ENCODE measurements around the gene ZNF491.
"Not testable (repeated sequence)": the region's sequence is repeated elsewhere in the genome, so short reads cannot be mapped to it uniquely, and the experiment has no call there.

ZNF491 gene

DNA sequence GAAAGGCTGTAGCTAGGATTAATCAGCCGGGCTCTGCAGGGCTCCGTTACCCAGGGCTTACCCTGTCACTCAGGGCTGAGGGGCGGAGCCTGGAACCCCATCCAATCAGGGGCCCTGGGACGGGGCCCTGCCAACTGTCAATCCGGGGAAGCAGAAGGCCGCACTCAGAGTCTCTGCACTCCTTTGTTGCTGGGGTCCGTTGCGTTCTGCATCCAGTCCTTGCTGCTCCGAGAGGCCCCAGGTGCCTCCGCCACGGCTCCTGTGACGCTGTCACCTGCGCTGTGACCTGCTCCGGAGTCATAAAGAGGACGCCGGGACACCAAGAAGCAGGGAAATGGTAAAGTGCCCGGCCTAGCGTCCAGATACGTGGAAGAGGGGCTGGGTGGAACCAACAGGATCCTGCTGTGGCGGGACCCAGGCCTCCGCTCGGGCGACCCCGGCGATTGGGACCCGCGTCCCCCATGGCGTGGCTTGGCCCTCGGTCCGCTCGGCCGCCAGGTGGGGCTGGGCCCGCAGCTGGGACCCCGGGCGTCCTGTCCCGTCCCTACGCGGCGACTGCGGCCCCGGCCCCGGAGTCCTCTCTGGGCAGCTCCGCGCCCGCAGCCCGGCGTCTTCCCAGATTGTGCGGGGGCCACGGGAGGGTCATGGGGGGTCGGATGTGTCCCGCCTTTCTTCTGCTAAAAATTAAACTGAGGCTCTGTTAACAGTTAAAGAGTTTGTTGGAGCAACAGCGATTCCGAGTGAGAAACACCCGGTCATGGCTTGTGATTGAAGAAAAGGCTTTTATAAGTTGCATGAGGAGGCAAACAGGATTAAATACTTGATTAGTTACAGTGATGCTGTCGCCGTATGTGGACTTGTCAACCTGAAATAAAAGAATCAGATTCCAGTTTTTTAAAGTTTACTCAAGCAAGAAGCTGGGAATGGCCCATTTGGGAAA, at the start of gene ZNF491:
ZNF491 (plus strand) TSS at position 133 of the 940 bp plus-strand sequence. CDS start 7,431 bp downstream, outside the sequence.
- peak; percentile 70 for DNase-seq

DNA sequence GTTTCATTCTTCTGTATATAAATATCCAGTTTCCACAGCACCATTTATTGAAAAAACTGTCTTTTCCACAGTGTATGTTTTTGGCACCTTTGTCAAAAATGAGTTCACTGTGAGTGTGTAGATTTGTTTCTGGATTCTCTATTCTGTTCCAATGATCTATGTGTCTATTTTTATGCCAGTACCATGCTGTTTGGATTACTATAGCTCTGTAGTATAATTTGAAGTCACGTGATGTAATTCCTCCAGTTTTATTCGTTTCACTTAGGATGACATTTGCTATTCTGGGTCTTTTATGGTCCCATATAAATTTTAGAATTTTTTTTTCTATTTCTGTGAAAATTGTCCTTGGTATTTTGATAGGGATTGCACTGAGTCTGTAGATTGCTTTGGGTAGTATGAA, 48.6 kb upstream of the ZNF491 start:
- no peak for DNase-seq

DNA sequence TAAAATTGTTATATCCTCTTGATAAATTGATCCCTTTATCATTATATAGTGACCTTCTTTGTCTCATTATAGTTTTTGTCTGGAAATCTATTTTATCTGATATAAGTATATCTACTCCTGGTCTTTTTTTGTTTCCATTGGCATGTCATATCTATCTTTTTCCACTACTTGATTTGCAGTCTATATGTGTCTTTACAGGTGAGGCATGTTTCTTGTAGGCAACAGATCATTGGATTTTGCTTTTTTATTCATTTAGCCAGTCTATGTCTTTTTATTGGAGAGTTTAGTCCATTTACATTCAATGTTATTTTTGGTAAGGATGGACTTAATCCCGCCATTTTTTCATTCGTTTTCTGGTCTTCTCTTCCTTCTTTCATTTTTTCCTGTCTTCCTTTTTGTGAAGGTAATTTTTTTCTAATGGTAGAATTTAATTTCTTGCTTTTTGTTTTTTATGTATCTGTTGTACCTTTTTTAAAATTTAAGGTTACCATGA, 46.0 kb upstream of the ZNF491 start:
- DNase-seq = no peak

DNA sequence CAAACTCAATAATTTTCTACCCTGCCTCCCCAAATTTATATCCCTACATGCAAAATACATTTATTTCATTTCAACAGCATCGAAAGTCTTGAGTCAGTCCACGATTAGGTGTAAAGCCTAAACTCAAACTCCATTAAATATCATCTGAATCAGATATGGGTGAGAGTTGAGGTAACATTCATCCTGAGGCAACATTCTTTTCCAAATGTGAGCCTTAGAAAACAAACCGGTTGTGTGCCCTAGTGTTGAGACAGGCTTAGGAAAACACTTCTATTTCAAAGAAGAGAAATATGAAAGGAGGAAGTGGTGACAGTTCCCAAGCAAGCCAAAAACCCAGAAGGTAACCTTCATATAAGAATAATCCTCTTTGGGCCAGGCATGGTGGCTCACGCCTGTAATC, 43.7 kb upstream of the ZNF491 start:
- no peak for DNase-seq

DNA sequence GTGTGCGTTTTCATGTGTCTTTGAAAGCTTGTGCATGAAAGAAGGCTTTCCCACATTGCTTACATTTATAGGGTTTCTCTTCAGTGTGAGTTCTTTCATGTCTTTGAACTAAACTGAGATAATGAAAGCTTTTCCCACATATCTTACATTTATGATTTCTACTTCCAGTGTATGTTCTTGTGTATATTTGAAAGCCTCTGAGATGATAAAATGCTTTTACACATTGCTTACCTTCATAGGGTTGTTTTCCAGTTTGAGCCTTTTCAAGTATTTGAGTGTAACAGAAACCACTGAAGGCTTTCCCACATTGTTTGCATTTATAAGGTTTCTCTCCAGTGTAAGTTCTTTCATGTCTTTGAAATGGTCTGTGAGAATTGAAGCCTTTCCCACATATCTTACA, 41.4 kb upstream of the ZNF491 start:
- DNase-seq = no peak

DNA sequence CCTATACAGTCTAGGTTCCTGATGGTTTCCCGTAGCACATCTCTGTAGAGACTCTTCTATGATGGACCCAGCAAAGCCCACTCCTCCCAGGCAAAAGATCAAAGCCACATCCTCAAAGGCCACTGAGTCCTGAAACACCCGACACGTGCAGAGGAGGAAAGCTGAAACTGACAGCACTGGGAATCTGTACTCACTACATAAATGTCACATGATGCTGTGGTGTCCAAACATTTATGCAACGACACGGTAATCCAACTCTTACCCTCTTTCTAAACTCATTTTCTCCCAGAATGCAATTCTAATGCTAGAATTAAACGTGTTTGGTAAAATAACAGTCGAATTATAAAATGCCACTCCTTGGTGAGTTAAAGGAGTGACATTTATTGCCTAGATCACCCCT, 38.5 kb upstream of the ZNF491 start:
- DNase-seq = no peak

DNA sequence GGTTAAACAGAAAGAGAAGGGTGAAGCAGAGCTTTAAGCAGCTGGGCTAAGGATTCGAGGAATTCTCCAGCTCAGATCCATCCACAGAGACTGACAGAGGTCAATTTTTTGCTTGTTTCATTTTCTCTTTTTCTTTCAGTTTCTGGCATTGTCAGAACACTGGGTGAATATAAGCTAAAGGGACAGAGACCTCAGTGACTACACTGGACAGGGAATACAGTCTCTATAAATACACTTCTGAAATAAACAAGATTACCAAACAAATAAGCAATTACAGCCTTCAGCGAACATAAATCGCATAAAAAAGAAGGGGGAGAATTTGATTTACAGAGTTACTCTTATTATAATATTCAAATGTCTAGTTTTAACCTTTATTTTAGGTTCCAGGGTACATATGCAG, 35.2 kb upstream of the ZNF491 start:
- no peak for DNase-seq

DNA sequence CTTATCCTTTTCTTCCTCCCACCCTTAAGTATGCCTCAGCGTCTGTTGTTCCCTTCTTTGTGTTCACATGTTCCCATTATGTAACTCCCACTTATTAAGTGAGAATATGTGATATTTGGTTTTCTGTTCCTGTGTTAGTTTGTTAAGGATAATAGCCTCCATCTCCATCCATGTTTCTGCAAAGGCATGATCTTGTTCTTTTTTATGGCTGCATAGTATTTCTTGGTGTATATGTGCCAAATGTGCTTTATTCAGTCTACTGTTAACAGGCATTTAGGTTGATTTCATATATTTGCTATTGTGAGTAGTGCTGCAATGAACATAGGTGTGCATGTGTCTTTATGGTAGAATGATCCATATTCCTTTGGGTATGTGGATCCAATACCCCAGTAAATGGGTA, 34.7 kb upstream of the ZNF491 start:
- DNase-seq = no peak

DNA sequence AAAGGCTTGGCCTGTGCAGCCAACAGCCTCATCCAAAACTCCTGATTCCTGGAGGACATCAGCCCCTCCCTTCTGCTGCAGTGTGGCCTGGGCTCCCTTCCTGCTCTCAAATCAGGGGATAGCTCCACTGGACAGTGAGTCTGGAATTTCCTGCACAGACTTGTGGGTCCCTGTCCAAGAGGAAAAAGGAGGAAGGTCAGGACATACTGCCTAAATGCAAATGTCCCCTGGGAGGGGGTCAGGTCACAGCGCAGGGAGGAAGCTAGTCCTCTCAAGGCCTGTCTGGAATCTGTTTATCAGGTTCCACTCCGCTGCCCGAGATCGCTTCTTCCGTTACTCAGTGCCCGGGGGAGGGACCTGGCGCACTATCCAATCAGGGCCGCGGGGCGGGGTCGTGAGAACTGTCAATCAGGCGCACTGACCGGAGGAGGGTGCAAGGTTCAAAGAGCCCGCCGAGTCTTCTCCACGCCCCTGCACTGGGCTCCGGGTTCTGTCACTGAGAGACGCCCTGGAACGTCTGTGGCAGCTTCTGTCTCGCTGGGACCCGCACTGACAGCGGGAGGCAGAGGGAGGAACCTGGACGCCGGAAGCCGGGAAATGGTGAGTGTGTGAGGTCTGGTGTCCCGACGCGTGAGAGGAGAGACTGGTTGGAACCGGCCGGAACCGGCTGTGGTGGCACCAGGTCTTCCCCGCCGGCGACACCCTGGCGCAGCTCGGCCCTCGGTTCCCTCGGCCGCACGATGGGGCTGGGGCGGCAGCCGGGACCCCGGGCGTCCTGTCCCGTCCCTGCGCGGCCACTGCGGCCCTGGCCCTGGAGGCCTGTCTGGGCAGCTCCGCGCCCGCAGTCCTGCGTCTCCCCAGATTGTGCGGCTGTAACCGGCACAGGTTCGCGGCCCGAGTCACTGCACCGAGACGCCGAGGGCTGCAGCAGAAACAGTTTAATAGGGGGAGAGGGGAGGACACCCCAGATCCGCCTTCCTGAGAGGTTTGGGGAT, 31.4 kb upstream of the ZNF491 start, which contains the start of gene ZNF441:
ZNF441 (plus strand) TSS at position 404 of the 995 bp plus-strand sequence; CDS start at position 598, 194 bp downstream.
- peak; percentile 77 for DNase-seq

DNA sequence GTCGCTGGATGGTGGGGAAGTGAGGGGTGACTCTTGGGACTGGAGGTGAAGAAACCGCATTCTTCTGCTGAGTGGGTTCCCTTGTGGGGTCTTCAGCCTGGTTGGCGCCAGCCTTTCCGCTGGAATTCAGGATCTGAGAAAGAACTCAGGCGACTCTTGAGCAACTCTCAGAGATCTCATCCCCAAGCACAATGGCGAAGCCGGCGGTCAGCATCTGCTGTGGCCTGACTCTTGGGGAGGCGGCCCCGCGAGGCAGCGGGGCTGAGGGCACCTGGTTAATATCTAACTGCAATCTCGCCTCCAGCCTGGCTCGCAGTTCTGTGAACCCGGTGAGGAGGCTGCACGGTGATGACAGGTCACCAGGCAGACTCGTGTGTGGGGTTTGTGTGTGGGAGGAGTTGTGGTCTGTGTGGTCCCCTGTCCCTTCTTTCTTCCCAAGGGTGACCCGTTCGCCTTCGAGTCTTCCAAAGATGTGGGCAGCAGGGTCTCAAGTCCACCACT, 30.6 kb upstream of the ZNF491 start:
- DNase-seq = no peak

DNA sequence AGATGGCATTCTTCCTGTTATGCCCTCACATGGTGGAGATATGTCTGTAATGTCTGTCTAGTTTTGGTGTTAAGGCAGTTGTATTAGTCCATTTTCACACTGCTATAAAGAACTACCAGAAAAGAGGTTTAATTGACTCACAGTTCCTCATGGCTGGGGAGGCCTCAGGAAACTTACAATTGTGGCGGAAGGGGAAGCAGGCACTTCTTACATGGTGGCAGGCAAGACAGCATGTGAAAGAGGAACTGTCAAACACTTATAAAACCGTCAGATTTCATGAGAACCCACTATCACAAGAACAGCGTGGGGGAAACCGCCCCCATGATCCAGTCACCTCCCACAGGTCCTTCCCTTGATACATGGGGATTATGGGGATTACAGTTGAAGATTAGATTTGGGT, 28.3 kb upstream of the ZNF491 start:
- no peak for DNase-seq

DNA sequence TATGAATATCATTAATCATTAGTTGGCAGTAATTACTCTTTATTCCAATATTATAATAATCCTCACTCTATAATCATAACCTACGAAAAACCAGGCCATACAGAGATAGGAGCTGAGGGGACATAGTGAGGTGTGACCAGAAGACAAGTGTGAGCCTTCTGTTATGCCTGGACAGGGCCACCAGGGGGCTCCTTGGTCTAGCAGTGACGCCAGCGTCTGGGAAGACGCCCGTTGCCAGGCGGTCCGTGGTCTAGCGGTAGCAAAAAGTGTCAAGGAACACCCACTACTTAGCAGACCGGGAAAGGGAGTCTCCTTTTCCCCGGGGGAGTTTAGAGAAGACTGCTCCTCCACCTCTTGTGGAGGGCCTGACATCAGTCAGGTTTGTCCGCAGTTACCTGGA, 26.8 kb upstream of the ZNF491 start:
- DNase-seq = not testable (repeated sequence)

DNA sequence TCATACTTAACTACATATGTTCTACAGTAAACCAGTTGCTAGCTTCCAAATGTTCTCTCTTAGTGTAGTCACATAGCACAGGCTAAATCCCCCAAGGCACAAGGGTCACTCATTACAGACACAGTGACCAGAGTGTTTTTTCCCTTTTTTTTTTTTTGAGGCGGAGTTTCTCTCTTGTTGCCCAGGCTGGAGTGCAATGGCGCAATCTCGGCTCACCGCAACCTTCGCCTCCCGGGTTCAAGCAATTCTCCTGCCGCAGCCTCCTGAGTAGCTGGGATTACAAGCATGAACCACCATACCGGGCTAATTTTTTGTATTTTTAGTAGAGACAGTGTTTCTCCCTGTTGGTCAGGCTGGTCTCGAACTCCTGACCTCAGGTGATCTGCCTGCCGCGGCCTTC, 21.7 kb upstream of the ZNF491 start:
- not testable (repeated sequence) for DNase-seq

DNA sequence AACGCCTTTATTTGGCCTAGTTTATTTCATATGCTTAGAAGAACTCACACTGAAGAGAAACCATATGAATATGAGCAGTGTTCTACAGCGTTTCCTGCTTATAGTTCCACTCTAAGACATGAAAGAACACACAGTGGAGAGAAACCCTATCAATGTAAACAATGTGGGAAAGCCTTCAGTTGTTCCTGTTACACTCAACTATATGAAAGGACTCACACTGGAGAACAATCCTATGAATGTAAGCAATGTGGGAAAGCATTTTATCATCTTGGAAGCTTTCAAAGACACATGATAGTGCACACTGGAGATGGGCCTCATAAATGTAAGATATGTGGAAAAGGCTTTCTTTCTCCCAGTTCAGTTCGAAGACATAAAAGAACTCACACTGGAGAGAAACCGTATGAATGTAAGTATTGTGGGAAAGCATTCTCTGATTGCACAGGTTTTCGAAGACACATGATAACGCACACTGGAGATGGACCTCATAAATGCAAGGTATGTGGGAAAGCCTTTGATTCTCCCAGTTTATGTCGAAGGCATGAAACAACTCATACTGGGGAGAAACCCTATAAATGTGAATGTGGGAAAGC, 17.8 kb upstream of the ZNF491 start:
- DNase-seq = no peak

DNA sequence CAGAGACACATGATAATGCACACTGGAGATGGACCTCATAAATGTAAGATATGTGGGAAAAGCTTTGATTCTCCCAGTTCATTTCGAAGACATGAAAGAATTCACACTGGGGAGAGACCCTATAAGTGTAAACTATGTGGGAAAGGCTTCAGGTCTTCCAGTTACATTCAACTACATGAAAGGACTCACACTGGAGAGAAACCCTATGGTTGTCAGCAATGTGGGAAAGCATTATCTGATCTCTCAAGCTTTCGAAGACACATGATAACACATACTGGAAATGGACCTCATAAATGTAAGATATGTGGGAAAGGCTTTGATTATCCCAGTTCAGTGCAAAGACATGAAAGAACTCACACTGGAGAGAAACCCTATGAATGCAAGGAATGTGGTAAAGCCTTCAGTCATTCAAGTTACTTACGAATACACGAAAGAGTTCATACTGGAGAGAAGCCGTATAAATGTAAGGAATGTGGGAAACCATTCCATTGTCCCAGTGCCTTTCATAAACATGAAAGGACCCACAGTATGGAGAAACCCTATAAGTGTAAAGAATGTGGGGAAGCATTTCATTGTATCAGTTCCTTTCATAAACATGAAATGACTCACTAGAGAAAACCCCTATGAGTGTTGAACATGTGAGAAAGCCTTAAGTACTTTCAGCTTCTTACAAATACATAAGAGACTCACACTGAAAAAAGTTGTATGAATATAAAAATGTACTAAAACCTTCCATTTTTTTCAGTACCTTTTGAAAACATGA, 16.8 kb upstream of the ZNF491 start:
- no peak for DNase-seq

DNA sequence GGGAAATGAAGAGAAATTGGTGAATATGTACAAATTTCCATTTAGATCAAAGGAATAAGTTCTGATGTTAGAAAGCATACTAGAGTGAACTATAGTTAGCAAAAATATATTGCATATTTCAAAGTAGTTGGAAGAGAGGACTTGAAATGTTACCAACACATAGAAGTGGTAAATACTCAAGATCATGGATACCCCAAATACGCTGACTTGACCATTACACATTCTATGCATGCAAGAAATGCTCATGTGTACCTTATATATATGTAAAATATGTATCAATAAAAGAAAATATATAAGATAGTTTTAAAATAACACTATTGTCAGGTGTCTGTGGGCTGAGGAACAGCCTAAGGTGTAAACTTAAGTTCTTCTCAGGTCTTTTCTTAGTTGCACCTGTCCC, 14.6 kb upstream of the ZNF491 start:
- no peak for DNase-seq

DNA sequence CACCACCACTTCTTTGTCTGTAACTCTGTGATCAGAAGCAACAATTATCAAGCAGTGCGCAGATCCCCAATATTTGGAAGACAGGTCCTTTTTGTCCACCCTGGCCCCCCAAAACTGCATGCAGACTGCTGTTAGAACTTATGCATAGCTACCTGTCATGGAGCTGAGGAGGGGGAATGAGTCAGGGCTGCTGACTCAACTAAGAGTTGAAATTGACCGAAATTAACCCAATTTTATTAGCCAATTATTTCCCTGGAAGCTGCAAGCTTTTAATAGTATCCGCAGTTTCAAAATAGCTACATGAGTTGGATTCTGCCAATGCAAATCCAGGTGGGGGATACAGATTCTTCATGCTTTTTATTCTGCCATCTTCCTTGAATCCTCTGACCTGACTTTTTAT, 14.0 kb upstream of the ZNF491 start:
- DNase-seq = no peak

DNA sequence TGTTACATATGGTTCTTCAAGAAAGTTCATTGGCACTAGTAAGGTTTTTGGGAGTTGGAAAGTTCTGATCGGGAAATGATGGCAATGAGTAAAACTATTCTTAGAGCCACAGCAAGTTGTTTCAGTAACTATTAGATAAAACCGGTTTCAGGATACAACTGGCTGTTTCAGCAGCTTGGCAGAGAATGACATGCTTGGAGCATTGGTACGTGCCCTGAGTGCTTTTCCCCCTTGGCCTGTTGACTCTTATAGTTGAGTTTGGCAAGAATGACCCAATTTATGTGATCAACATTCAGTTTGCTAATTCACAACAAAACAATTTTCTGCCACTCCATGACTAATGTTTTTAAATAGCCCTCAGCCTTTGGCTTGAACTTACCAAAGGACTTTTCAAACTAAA, 10.8 kb upstream of the ZNF491 start:
- DNase-seq = no peak

DNA sequence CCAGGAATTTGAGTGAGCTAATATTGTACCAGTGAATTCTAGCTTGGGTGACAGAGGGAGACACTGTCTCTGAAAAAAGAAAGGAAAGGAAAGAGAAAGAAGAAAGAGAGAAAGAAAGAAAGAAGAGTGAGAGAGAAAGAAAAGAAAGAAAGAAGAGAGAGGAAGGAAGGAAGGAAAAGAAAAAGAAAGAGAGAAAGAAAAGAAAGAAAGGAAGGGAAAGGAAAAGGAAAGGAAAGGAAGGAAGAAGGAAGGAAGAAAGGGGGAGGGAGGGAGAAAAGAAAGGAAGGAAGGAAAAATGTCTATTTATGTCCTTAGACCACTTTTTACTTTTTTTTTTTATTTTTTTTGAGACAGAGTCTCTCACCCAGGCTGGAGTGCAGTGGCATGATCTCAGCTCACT, 5.4 kb upstream of the ZNF491 start:
- DNase-seq = no peak

DNA sequence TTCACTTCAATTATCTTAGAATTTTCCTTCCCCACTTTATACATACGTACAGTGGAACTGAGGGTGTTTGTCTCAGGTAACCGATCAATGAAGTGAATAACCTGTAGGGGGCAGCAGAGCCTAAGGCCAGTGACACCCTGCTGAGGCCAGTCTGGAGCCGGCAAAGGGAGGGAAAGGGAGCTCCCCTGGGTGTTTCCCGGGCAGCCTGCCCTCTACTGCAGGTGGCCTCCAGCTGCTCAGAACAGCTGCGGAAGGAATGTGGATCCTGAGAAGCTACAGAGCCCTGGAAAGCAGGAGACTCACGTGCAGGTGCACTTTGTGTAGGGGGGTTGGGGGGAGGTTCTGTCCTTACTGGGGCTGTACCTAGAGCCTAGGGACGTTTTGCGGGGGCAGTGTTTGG, 832 bp upstream of the ZNF491 start:
- peak; percentile 77 for DNase-seq

DNA sequence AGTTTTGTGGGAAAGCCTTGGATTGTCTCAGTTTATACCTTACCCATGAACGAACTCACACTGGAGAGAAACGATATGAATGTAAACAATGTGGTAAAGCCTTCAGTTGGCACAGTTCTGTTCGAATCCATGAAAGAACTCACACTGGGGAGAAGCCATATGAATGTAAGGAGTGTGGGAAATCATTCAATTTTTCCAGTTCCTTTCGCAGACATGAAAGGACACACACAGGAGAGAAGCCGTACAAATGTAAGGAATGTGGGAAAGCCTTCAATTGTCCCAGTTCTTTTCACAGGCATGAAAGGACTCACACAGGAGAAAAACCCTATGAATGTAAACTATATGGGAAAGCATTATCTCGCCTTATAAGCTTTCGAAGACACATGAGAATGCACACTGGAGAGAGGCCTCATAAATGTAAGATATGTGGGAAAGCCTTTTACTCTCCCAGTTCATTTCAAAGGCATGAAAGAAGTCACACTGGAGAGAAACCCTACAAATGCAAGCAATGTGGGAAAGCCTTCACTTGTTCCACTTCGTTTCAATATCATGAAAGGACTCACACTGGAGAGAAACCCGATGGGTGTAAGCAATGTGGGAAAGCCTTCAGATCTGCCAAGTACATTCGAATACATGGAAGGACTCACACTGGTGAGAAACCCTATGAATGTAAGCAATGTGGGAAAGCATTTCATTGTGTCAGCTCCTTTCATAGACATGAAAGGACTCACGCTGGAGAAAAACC, 8.2 kb downstream of the ZNF491 start:
- no peak for DNase-seq
